Posterior cingulate gyrus (tissue), 11 donors: Measurements from ENCODE around the gene SMIM41.
"Not testable (repeated sequence)": the region's sequence is repeated elsewhere in the genome, so short reads cannot be mapped to it uniquely, and the experiment has no call there.

ENCODE experiments used
- DNase-seq, 10 donors: peaks; one replicate each; pipeline versions ENCODE4 v3.0.0 to v3.0.0-alpha.2; 2020 to 2021; ENCODE audit warnings: mixed read lengths in 3 of 10
- intact Hi-C: fragments of 100-400 bp; cut with DNase I; formaldehyde crosslinking; loops from one replicate; pipeline ENCODE4 v1.15.1; 2023

Gene SMIM41

DNA sequence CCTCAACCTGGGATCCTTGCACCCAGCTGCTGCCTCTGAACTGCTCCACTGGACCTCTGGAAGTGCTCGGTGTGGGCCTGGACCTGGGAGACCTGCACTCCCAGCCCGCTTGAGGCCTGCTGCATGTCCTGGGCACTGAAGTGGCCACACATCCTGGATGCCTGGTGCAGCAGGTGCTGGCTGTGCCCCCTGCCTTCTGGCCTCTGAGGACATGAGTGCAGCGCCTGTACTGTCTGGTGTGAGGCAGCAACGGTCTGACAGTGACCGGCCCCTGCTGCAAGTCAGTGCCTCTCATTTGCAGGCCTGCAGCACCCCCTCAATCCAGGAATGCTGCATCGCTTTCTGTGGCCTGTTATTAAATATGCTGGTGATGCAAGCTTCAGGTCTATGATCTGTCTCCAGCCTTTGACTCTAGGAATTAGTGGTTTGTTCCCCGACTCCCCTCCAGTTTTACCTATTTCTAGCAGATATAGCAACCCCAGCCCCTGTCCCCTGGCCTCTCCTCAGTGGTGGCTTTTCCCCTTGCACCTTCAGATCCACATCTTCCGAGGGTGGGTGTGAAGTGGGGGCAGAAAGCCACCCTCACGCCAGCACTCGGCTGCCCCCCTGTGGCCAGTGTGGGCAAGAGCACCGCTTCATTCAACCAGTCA is 3.6 kb downstream of the SMIM41 start:
- intact Hi-C loops = loop anchor here (1.0 kb wide), 1 partner anchor 58 kb away; no protein-coding TSS in a partner anchor
- DNase-seq = peak in 8 of 10 donors; percentile 60 to 94 (median 70)

DNA sequence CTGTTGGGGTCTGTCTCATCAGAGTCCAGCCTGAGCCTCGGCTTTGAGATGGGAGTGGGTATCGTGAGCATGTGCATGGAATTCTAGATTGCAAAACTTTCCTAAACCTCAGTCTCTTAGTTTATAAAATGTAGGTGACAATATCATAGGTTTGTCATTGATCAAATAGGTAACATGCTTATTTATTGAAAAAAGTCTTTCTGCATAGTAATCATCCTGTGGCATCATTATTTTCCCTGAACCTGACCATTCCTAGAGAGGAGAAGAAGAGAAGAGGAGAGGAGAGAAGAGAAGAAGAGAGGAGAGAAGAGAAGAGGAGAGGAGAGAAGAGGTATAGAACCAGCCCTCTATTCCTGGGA is 4.1 kb downstream of the SMIM41 start:
- DNase-seq = no peak
- intact Hi-C loops = loop anchor here (1.0 kb wide), 1 partner anchor 58 kb away; no protein-coding TSS in a partner anchor

DNA sequence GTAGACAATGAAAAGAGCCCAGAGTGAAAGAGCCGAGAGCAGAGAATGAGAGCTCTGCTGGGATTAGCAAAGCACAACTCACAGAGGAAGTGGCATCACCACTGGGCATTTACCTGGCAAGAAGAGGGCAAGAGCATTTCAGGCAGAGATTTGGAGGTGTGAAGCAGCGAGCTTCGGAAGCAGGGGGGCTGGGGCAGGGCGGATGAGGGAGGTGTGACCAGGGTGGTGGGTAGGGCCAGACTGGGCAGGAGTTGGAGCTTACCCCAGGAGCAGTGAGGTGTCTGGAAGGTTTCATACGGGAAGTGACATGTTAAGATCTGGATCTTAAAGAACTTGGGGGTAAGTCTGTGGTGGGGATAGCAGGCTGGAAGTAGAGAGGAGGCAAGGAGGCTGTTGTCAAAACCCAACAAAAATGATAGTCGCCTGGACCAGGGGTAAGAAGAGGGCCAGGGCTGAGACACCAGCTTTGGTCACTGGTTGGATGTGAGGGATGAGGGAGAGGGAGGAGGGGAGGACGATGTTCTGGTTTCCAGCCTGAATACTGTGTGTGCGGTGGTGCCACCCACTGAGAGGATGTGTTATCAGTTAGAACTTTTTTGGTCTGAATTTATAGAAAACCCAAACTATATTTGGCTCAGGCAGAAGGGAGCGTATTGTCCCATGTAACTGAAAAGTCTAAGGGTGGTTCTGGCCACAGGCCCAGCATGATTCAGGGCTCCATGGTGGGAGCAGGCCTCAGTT is 5.2 kb downstream of the SMIM41 start:
- DNase-seq = peak in 1 of 10 donors; percentile 90
- intact Hi-C loops = no loop called here

DNA sequence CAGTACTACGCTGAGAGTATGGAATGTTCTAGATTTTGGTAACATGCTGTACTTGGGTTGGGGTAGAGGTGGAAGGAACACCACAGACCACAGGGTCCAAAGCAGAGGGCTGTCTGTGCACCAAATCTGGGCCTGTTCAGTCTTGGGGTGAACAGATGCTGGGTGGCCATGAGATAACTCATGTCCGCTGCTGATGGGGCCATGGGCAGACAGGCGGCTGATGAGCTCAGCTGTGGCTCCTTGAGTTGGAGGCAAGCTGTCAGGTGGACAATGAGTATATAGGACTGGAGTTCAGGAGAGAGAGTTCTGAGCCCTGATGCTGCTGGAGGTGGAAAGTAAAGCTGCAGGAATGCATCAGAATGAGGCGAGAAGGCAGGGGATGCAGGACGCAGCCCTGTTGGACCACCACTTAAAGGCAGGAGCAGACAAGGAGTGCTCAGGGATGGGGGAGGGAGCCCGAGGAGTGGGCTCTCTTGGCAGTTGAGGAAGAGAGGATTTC is 6.2 kb downstream of the SMIM41 start:
- intact Hi-C loops = no loop called here
- DNase-seq = peak in 1 of 10 donors; percentile 77

DNA sequence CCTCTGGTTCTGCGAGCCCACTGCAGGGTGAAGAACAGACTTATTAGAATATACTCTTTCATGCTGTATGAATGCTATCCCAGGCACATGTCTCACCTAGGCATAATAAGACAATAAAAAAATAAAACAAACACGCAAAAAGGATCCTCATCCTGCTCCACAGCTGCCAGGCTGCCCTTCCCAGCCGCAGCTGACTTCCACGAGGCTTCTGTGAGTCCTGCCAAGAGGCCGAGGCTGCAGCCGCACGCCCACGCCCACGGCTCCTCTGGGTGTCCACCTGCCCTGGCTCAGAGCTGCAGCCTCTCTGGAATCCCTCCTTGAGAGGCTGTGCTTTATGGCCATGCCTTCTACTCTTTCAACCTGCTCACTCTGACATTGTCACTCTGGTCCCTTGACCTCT is 6.9 kb downstream of the SMIM41 start:
- intact Hi-C loops = no loop called here
- DNase-seq = peak in 1 of 10 donors; percentile 82

DNA sequence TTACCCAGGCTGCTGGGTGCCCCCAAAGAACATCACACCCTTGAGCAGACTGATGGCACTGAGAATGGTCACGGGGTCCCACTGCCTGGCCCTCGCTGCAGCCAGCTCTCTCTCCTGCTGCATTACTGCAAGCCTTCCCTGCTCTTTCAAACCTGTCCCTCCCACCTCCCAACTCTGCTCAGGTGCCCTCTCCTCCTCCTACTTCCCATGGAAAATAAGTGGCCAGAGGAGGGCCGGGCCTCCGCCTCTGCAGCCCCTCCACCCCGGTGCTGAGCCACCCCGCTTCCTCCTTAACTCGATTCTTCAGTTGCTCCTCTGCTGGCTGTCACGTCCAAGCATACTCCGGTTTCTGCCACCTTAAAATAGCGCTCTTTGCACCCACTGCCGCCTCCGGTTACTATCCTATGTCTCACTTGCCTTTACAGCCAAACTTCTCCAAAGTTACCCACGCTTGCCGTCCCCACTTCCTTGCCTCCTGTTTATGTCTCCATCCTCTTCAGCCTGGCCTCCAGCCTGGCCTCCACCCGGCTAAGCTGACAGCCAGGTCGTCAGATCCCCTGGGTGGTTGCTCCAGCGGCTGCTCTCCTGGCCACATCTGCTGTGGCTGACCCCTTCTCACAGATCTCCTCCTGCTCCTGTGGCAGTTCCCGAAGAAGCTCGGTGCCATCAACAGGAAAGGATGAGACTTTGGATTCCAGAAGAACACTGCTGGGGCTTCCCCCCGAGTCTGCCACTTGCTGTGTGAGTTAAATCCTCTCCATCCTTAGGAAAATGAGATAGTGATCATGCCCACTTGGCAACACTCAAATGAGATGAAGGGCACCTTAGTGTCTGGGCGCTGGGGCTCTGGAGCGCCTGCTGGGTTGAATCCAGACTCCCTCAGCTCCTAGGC is 7.7 kb downstream of the SMIM41 start:
- peak in 5 of 10 donors; percentile 54 to 91 (median 85) for DNase-seq
- intact Hi-C loops = no loop called here

DNA sequence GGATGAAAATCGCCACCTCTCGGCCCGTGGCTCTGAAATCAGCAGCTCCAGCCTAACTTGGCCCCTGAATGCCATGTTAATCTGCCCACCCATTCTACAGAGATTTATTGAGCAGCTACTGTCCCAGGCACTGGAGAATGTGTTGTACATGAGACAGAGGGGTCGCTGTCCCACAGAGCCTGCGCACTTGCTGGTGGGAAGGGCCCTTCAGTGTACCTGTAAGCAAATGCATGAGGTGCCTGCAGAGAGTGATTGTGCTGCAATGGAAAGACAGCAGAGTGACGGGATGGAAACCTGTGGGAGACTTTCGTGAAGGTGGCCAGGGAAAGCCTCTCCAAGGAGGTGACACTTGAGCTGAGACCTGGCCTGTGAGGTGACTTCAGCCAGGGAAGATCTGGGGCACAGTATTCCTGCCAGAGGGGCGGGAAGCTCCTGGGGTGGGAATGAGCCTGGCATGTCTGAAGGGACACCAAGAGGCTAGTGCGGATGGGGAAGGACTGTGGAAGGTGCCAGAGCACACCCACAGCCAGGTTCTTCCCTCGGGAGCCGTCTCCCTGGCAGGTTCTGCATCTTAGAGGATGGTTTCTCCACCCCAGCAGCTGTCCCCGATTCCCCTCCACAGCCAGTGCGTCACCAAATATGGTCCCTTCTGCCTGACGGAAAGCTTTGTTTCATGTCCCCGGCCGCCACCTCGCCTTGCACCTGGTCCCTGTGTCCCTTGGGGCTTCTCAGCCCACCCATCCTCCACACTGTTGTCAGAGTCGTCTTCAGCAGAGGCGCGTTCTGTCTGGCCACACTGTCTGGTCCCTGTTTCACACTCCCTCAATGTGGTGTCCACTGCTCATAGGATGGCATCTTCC is 8.7 kb downstream of the SMIM41 start:
- DNase-seq = peak in 5 of 10 donors; percentile 57 to 90 (median 84)
- intact Hi-C loops = no loop called here

DNA sequence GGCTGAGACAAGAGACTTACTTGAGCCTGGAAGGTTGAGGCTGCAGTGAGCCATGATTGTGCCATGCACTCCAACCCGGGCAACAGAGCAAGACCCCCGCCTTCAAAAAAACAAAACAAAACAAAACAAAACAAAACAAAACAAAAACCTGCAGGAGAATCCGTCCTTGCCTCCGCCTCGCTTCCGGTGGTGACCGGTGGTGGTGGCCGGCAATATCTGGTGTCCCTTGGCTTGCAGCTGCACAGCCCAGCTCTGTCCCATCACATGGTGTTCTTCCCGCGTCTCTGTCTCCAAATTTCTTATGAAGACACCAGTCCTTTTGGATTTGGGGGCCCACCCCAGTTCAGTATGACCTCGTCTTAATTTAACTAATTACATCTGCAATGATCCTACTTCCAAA is 10.0 kb downstream of the SMIM41 start:
- no peak for DNase-seq
- intact Hi-C loops = no loop called here

DNA sequence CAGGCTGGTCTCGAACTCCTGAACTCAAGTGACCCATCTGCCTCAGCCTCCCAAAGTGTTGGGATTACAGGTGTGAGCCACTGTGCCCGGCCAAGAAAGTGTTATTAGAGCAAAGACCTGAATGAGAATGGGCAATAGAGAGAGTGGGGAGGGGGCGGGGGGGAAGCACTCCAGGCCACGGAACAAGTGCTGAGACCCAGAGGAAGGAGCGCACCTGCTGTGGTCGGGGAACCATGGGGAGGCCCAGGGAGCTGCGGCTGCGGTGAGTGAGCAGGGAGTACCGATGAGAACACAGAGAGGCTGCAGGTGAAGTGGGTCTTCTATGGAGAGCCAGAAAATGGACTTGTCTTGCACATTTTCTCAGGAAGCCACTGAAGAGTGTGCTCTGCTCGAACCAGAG is 10.8 kb downstream of the SMIM41 start:
- intact Hi-C loops = no loop called here
- DNase-seq = no peak

DNA sequence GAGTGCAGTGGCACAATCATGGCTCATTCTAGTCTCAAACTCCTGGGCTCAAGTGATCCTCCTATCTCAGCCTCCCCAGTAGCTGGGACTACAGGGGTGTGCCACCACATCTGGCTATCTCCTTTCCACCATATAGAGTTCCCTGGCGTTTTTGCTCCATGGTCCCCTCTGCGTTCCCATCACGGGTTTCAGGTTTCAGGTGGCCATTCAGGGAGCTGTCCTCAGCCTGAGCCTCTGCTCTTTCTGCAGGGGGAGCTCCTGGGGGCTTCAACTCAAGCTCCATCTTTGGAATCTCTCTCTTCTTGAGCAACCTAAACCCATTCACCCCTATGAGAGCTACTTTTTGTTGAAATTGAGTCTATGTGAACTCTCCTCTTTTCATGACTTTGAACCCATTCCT is 11.6 kb downstream of the SMIM41 start:
- intact Hi-C loops = no loop called here

DNA sequence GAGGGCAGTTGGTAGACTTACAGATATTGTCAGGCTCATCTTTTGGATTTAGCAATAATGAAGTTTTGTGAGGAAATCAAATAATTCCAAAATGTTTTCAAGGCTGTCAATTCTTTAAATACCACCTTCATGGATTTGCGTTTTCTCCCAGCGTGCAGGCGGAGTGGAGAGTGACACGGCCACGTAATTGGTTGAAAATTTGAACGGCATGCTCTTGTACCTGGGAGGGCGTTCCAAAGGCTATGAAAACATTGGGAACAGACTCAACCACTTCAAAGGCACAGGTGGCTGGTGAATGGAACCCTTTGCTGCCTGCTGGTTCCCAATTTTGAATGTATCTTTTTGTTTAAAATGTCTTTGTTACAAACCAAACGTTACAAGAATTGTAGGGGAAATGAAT is 12.4 kb downstream of the SMIM41 start:
- DNase-seq = no peak
- intact Hi-C loops = no loop called here

More for the DNA sequence above, 11.6 kb downstream of the SMIM41 start:
- DNase-seq = no peak

DNA sequence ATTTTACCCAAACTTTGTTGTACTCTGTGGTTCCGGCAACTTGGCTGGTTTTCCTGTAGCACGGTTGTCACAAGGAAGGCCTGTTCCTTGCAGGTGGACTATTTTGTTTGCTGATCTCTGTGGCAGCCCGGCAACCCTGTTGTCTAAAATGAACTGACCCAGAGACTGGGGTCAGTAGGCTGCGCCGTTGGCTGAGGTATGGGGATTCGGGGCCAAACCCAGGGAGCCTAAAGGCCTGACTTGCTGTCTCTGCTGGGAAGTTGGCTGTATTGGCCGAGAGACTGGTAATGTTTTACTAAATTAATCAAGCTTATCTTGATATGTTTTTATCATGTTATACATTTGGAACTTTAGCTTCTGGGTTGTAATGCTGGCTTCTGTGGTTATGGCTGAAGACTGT is 13.8 kb downstream of the SMIM41 start:
- intact Hi-C loops = no loop called here

DNA sequence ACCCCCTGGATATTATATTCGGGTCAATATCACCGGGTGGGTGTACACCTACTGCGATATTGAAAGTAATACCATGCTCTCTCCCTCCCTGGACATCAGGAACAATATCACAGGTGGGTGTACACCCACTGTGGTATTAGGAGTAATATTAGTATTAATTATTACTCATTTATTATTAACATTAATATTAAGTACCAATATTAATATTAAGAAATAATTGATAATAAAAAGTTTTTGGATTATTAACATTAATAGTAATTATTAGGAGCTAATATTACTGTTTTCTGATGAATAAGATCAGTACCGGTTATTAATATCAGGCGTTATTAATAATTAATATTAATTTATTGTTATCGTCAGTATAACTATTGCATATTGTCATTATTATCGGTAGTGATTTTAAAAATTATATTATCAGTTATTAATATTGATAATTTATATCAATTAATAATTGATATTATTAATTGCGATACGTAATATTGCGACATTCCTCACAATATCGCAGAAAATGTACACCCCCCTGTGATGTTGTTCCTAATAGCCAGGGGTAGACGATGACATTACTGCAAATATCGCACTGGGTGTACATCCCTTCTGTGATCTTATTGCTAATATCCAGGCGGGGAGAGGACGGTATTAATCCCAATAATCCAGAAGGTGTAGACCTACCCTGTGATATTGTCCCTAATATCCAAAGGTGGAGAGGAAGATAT is 17.0 kb downstream of the SMIM41 start:
- intact Hi-C loops = no loop called here
- no peak for DNase-seq

More for the DNA sequence above, 13.8 kb downstream of the SMIM41 start:
- DNase-seq = no peak

DNA sequence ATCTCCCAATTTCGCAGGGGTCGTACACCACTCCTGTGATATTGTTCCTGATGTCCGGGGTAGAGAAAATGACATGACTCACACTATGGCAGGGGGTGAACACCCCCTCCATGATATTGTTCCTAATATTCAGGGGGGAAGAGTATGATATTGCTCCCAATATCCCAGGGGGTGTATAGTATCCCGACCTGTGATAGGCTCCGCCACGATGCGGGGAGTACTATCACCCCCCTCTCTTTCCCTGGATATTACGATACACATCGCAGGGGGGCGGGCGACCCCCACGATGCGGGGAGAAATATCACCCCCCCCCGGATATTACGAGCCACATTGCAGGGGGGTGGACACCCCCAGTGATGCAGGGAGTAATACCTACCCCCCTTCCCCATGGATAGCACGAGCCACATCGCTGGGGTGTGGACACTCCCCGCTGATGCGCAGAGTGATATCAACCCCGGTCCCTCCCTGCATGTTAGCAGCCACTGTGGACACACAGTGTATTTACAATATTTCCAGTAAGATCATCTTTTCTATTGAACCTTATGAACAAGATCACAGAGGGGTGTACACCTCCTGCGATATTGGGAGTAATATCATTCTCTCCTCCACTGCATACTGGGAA is 17.7 kb downstream of the SMIM41 start:
- intact Hi-C loops = no loop called here
- DNase-seq = no peak

DNA sequence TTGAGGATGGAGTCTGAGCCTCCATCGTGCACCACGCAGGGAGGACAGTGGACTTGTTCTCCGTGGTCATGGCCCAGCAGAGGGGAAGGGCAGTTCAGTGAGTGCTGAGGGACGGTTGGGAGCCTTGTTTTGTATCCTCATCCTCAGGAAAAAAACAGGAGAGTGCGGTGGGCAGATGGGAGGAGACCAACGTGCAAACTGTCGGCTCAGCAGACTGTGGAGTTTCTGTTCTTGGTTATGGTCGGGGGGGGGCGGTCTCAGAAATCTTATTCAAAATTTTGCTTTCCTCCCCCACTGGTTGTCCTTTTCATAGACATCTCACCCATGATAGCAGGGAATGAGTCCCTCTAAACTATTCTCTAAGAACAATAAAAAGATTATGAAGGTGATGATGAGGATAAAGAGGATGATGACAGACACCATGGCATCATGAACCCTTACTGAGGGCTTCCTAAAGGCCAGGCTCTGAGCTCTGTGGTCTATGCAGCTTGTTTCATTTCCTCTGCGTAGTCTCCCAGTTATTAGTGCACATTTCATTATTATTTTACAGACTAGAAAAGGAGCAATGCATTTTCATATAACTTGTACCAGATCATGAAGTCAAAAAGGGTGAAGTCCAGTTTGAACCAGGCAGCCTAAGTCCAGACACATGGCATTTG is 25.1 kb downstream of the SMIM41 start:
- intact Hi-C loops, DNase-seq: not testable (repeated sequence)

DNA sequence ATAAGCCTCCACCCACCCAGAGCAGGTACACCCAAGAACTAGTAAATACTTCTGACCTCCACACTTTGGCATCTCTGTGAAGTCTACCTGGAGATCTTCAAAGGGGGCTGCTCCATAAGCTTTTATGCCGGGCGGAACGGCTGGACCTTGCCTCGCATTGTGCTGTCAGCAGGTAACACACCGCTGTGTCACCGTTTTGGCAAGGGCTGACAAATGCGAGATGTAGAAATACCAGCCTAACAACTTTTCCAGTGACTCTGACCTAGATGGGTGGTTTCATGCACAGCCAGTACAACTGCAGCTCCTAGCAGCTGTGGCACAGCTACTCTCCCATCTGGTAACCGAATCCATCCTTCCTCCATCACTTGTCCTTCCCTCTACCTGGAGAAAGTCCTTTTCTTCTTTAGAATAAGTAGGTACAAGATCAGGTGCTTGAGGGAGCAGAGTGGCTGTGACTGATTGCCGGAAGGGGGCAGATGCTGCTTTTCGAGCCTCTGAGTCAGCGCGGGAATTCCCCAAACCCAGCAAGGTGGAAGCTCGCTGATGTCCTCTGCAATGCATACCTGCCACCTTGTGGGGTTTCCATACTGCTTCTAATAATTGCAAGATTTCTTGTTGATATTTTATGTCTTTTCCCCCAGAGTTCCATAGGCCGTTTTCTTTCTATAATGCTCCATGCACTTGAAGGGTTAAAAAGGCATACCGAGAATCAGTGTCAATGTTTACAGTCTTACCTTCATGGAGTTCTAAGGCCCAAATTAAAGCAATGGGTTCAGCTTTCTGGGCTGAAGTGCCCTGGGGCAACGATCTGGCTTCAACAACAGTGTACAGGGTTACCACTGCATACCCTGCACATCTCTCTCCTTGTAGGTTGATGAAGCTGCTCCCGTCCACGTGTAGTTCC is 37.0 kb downstream of the SMIM41 start:
- DNase-seq, intact Hi-C loops: not testable (repeated sequence)

DNA sequence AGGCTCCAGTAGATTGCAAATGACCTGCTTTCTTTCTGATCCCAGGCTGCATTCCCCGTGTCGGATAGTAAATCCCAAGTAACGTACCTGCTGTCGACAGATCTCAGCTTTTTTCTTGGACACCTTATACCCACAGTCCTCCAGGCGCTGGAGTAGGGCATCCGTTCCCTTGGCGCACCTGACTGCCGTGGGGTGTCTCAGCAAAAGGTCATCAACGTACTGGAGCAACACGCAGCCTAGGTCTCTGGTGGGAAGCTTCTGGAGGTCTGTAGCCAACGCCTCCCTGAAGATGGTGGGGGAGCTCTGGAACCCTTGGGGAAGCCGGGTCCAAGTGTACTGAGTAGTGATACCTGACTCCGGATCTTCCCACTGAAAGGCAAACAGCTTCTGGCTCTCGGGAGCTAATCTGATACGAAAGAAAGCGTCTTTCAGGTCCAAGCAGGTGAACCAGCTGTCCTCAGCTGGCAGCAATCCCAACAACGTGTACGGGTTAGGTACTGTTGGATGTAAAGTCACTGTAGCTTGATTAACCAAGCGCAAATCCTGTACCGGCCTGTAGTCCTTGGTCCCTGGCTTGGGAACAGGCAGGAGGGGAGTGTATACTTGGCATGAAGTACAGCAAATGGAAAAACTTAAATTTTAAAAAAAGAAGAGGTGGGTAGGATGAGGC is 38.4 kb downstream of the SMIM41 start:
- intact Hi-C loops = not testable (repeated sequence)

More for the DNA sequence above, 38.4 kb downstream of the SMIM41 start:
- DNase-seq = not testable (repeated sequence)
